H1 (cell line): ENCODE data around the gene GNAQ.

ENCODE experiments used
- ATF3 ChIP-seq: IDR thresholded peaks from 2 replicates; pipeline ENCODE4 v1.6.1; 2011; ENCODE audit warnings: low read depth, mild to moderate bottlenecking, low read length; ENCODE audit not compliant: insufficient read depth
- EZH2 ChIP-seq: fragments of 200-600 bp; sonication (generic); IDR thresholded peaks from 2 replicates; pipeline ENCODE4 v1.7.1; 2012; ENCODE audit warnings: low read depth, mild to moderate bottlenecking, moderate library complexity, low read length, inconsistent platforms; ENCODE audit not compliant: severe bottlenecking
- JUN ChIP-seq: IDR thresholded peaks from 2 replicates; pipeline ENCODE4 v1.6.1; 2011; ENCODE audit warnings: low read depth, mild to moderate bottlenecking, improper control_type of control experiment, low read length
- RFX5 ChIP-seq: IDR thresholded peaks from 2 replicates; pipeline ENCODE4 v1.6.1; 2011; ENCODE audit warnings: low read depth, low read length, improper control_type of control experiment, borderline replicate concordance
- TF ChIP-seq, protein P1 (sequence below), 3 experiments: IDR thresholded peaks; 1 replicate in 2 of 3; 2 replicates in 1 of 3; pipeline versions ENCODE4 v1.5.1 to v1.6.1; 2011; ENCODE audit warnings: low read length in 3 of 3, mild to moderate bottlenecking in 3 of 3, inconsistent platforms in 2 of 3, low read depth in 1 of 3, moderate library complexity in 1 of 3; ENCODE audit not compliant: insufficient read depth in 1 of 3; ENCODE audit errors: control extremely low read depth in 1 of 3
- TF ChIP-seq, protein P2 (sequence below): fragments of 300-600 bp; sonication (generic); IDR thresholded peaks from 2 replicates; pipeline ENCODE4 v1.7.1; 2012; ENCODE audit warnings: low read length, moderate library complexity, mild to moderate bottlenecking, inconsistent platforms; ENCODE audit not compliant: insufficient replicate concordance

DNA sequence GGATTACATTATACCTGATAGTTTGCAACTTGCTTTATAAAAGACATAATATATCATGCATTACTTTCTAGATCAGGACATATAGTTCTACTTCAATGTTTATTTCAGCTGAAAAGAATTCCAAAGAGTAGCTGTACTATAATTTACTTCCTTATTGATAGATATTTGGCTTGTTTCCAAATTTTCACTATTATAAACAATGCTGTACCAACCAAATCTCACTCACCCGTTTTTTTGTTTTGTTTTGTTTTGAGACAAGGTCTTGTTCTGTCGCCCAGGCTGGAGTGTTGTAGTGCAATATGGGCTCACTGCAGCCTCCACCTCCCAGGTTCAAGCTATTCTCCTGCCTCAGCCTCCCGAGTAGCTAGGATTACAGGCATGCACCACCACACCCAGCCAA lies 132.7 kb downstream of the GNAQ start:
- TF ChIP-seq ATF3 (no peak), EZH2 (no peak), RFX5 (no peak), JUN (no peak)
- TF ChIP-seq, protein P1, sequence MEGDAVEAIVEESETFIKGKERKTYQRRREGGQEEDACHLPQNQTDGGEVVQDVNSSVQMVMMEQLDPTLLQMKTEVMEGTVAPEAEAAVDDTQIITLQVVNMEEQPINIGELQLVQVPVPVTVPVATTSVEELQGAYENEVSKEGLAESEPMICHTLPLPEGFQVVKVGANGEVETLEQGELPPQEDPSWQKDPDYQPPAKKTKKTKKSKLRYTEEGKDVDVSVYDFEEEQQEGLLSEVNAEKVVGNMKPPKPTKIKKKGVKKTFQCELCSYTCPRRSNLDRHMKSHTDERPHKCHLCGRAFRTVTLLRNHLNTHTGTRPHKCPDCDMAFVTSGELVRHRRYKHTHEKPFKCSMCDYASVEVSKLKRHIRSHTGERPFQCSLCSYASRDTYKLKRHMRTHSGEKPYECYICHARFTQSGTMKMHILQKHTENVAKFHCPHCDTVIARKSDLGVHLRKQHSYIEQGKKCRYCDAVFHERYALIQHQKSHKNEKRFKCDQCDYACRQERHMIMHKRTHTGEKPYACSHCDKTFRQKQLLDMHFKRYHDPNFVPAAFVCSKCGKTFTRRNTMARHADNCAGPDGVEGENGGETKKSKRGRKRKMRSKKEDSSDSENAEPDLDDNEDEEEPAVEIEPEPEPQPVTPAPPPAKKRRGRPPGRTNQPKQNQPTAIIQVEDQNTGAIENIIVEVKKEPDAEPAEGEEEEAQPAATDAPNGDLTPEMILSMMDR (IDR thresholded peaks at IDR 0.05; ENCODE audit: control extremely low read depth in 1 of 3, insufficient read depth in 1 of 3, low read depth in 1 of 3, low read length in 3 of 3), result no peak
- TF ChIP-seq, protein P2, sequence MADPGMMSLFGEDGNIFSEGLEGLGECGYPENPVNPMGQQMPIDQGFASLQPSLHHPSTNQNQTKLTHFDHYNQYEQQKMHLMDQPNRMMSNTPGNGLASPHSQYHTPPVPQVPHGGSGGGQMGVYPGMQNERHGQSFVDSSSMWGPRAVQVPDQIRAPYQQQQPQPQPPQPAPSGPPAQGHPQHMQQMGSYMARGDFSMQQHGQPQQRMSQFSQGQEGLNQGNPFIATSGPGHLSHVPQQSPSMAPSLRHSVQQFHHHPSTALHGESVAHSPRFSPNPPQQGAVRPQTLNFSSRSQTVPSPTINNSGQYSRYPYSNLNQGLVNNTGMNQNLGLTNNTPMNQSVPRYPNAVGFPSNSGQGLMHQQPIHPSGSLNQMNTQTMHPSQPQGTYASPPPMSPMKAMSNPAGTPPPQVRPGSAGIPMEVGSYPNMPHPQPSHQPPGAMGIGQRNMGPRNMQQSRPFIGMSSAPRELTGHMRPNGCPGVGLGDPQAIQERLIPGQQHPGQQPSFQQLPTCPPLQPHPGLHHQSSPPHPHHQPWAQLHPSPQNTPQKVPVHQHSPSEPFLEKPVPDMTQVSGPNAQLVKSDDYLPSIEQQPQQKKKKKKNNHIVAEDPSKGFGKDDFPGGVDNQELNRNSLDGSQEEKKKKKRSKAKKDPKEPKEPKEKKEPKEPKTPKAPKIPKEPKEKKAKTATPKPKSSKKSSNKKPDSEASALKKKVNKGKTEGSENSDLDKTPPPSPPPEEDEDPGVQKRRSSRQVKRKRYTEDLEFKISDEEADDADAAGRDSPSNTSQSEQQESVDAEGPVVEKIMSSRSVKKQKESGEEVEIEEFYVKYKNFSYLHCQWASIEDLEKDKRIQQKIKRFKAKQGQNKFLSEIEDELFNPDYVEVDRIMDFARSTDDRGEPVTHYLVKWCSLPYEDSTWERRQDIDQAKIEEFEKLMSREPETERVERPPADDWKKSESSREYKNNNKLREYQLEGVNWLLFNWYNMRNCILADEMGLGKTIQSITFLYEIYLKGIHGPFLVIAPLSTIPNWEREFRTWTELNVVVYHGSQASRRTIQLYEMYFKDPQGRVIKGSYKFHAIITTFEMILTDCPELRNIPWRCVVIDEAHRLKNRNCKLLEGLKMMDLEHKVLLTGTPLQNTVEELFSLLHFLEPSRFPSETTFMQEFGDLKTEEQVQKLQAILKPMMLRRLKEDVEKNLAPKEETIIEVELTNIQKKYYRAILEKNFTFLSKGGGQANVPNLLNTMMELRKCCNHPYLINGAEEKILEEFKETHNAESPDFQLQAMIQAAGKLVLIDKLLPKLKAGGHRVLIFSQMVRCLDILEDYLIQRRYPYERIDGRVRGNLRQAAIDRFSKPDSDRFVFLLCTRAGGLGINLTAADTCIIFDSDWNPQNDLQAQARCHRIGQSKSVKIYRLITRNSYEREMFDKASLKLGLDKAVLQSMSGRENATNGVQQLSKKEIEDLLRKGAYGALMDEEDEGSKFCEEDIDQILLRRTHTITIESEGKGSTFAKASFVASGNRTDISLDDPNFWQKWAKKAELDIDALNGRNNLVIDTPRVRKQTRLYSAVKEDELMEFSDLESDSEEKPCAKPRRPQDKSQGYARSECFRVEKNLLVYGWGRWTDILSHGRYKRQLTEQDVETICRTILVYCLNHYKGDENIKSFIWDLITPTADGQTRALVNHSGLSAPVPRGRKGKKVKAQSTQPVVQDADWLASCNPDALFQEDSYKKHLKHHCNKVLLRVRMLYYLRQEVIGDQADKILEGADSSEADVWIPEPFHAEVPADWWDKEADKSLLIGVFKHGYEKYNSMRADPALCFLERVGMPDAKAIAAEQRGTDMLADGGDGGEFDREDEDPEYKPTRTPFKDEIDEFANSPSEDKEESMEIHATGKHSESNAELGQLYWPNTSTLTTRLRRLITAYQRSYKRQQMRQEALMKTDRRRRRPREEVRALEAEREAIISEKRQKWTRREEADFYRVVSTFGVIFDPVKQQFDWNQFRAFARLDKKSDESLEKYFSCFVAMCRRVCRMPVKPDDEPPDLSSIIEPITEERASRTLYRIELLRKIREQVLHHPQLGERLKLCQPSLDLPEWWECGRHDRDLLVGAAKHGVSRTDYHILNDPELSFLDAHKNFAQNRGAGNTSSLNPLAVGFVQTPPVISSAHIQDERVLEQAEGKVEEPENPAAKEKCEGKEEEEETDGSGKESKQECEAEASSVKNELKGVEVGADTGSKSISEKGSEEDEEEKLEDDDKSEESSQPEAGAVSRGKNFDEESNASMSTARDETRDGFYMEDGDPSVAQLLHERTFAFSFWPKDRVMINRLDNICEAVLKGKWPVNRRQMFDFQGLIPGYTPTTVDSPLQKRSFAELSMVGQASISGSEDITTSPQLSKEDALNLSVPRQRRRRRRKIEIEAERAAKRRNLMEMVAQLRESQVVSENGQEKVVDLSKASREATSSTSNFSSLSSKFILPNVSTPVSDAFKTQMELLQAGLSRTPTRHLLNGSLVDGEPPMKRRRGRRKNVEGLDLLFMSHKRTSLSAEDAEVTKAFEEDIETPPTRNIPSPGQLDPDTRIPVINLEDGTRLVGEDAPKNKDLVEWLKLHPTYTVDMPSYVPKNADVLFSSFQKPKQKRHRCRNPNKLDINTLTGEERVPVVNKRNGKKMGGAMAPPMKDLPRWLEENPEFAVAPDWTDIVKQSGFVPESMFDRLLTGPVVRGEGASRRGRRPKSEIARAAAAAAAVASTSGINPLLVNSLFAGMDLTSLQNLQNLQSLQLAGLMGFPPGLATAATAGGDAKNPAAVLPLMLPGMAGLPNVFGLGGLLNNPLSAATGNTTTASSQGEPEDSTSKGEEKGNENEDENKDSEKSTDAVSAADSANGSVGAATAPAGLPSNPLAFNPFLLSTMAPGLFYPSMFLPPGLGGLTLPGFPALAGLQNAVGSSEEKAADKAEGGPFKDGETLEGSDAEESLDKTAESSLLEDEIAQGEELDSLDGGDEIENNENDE, result no peak
